Parathyroid adenoma (tissue), 2 donors: ENCODE measurements around the gene SHQ1.
"Not testable (repeated sequence)": the region's sequence is repeated elsewhere in the genome, so short reads cannot be mapped to it uniquely, and the experiment has no call there.

Source experiments
- H2AFZ ChIP-seq: fragments of 300-600 bp; sonication (generic); one replicate; pipeline ENCODE4 v1.7.0; 2017; ENCODE audit warnings: antibody characterized with exemption, mild to moderate bottlenecking
- H3K27ac ChIP-seq: fragments of 300-600 bp; sonication (generic); one replicate; pipeline ENCODE4 v1.7.0; 2017
- H3K27me3 ChIP-seq: fragments of 300-600 bp; sonication (generic); one replicate; pipeline ENCODE4 v1.7.0; 2017; ENCODE audit warnings: low read length; ENCODE audit not compliant: control insufficient read depth, insufficient read depth
- H3K36me3 ChIP-seq: fragments of 300-600 bp; sonication (generic); one replicate; pipeline ENCODE4 v1.7.0; 2017; ENCODE audit warnings: low read length; ENCODE audit not compliant: control insufficient read depth, insufficient read depth
- H3K4me1 ChIP-seq: fragments of 300-600 bp; sonication (generic); one replicate; pipeline ENCODE4 v1.7.0; 2017; ENCODE audit warnings: control low read depth
- H3K4me2 ChIP-seq: fragments of 300-600 bp; sonication (generic); one replicate; pipeline ENCODE4 v1.7.0; 2017; ENCODE audit warnings: low read length
- H3K4me3 ChIP-seq: fragments of 300-600 bp; sonication (generic); one replicate; pipeline ENCODE4 v1.7.0; 2017; ENCODE audit warnings: low read depth, low read length
- H3K79me2 ChIP-seq: fragments of 300-600 bp; sonication (generic); one replicate; pipeline ENCODE4 v1.7.0; 2017; ENCODE audit warnings: control low read depth
- H3K9ac ChIP-seq: fragments of 300-600 bp; sonication (generic); one replicate; pipeline ENCODE4 v1.7.0; 2017; ENCODE audit warnings: mild to moderate bottlenecking
- H3K9me3 ChIP-seq: fragments of 300-600 bp; sonication (generic); one replicate; pipeline ENCODE4 v1.7.0; 2017; ENCODE audit warnings: low read length; ENCODE audit not compliant: control insufficient read depth
- TF ChIP-seq, protein P1 (sequence below): fragments of 300-600 bp; sonication (generic); IDR thresholded peaks from one replicate; pipeline ENCODE4 v1.7.0; 2017; ENCODE audit warnings: antibody characterized with exemption, mild to moderate bottlenecking
- donor health status: primary hyperparathyroidism.

The SHQ1 gene

DNA sequence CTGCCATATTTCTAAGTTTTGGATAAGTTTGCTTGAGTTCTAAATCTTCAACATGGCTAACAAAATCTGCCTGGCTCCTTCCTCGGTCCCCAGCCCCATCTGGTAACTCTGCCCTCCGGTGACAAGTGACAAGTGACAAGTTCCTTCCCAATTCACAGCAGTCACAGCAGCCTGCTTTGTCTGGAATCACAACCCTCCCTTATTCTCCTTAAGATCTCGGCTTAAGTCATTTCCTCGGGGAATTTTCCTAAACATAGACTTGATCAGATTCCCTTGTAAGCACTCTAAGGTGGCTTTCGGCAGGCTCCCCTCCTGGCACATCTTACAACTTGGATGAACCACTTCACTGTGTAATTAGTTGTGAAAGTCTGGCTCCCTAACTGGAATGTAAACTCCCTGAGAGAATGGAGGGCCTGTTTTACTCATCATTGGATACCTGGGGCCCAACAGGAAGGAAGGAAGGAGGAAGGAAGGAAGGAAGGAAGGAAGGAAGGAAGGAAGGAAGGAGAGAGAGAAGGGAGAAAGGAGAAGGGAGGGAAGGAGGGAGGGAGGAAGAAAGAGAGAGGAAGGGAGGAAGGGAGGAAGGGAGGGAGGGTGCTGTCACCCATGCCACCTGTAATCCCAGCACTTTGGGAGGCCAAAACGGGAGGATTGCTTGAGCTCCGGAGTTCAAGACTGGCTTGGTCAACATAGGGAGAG is 126.4 kb downstream of the SHQ1 start:
- H3K79me2 ChIP-seq: no peaks in the 10 kb centered on the region
- no peak overlapping the region for H2AFZ ChIP-seq
- H3K4me1 ChIP-seq: no peaks in the 10 kb centered on the region
- no peak overlapping the region for H3K27ac ChIP-seq
- H3K4me2 ChIP-seq: no peak overlapping the region
- H3K4me3 ChIP-seq: no peak overlapping the region
- no peaks in the 10 kb centered on the region for H3K27me3 ChIP-seq
- H3K36me3 ChIP-seq: no peaks in the 10 kb centered on the region
- TF ChIP-seq, protein P1, sequence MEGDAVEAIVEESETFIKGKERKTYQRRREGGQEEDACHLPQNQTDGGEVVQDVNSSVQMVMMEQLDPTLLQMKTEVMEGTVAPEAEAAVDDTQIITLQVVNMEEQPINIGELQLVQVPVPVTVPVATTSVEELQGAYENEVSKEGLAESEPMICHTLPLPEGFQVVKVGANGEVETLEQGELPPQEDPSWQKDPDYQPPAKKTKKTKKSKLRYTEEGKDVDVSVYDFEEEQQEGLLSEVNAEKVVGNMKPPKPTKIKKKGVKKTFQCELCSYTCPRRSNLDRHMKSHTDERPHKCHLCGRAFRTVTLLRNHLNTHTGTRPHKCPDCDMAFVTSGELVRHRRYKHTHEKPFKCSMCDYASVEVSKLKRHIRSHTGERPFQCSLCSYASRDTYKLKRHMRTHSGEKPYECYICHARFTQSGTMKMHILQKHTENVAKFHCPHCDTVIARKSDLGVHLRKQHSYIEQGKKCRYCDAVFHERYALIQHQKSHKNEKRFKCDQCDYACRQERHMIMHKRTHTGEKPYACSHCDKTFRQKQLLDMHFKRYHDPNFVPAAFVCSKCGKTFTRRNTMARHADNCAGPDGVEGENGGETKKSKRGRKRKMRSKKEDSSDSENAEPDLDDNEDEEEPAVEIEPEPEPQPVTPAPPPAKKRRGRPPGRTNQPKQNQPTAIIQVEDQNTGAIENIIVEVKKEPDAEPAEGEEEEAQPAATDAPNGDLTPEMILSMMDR: no peak
- H3K9ac ChIP-seq: no peak overlapping the region
- no peaks in the 10 kb centered on the region for H3K9me3 ChIP-seq

DNA sequence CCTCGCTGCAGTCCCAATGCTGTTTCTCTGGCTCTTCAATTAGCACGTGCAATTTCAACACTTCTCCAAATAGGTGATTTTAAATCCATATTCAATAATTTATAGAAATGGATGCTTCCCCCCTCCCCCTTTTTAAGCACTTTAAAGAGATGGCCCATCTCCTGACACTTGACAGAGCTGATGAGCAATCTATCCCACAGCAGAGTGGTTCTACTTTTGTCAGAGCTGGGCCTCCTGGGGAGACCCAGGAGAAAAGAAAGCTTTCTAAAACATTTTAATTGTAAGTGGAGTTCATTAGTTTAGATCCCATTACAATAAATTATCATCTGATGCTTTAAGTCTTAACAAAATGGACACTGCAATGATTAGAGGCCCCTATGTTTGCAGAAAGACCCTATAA is 127.7 kb downstream of the SHQ1 start:
- no peak overlapping the region for H3K4me2 ChIP-seq
- no peaks in the 10 kb centered on the region for H3K36me3 ChIP-seq
- H3K4me1 ChIP-seq: no peaks in the 10 kb centered on the region
- H3K9me3 ChIP-seq: no peaks in the 10 kb centered on the region
- no peak overlapping the region for H3K27ac ChIP-seq
- no peak overlapping the region for H3K4me3 ChIP-seq
- H3K9ac ChIP-seq: no peak overlapping the region
- no peaks in the 10 kb centered on the region for H3K27me3 ChIP-seq
- no peaks in the 10 kb centered on the region for H3K79me2 ChIP-seq
- H2AFZ ChIP-seq: no peak overlapping the region
- TF ChIP-seq, protein P1: no peak

DNA sequence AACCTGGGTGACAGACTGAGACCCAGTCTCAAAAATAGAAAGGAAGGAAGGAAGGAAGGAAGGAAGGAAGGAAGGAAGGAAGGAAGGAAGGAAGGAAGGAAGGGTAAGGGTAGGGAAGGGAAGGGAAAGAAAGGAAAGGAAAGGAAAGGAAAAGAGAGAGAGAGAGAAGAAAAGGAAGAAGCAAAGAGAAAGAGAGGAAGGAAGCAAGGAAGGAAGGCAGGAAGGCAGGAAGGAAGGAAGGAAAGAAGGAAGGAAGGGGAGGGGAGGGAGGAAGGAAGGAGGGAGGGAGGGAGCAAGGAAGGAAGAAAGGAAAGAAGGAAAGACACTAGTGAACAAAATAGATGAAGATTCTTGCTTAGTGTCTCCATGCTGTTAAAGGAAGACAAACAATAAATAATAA is 129.1 kb downstream of the SHQ1 start:
- H3K4me2 ChIP-seq: no peak overlapping the region
- no peak overlapping the region for H3K27ac ChIP-seq
- no peaks in the 10 kb centered on the region for H3K27me3 ChIP-seq
- no peak overlapping the region for H3K9ac ChIP-seq
- no peaks in the 10 kb centered on the region for H3K9me3 ChIP-seq
- H3K79me2 ChIP-seq: no peaks in the 10 kb centered on the region
- no peaks in the 10 kb centered on the region for H3K4me1 ChIP-seq
- H3K36me3 ChIP-seq: no peaks in the 10 kb centered on the region
- H3K4me3 ChIP-seq: no peak overlapping the region
- TF ChIP-seq, protein P1: no peak
- H2AFZ ChIP-seq: no peak overlapping the region

DNA sequence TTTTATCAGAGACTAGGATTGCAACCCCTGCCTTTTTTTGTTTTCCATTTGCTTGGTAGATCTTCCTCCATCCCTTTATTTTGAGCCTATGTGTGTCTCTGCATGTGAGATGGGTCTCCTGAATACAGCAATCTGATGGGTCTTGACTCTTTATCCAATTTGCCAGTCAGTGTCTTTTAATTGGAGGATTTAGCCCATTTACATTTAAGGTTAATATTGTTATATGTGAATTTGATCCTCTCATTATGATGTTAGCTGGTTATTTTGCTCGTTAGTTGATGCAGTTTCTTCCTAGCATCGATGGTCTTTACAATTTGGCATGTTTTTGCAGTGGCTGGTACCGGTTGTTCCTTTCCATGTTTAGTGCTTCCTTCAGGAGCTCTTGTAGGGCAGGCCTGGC is 134.1 kb downstream of the SHQ1 start:
- not testable (repeated sequence) for H3K4me3 ChIP-seq, H2AFZ ChIP-seq, H3K4me2 ChIP-seq, H3K9ac ChIP-seq, H3K4me1 ChIP-seq, H3K79me2 ChIP-seq, H3K27ac ChIP-seq, H3K36me3 ChIP-seq, H3K9me3 ChIP-seq, H3K27me3 ChIP-seq

DNA sequence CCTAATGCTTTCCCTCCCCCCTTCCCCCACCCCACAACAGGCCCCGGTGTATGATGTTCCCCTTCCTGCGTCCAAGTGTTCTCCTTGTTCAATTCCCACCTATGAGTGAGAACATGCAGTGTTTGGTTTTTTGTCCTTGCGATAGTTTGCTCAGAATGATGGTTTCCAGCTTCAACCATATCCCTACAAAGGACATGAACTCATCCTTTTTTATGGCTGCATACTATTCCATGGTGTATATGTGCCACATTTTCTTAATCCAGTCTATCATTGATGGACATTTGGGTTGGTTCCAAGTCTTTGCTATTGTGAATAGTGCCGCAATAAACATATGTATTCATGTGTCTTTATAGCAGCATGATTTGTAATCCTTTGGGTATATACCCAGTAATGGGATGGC is 137.8 kb downstream of the SHQ1 start:
- not testable (repeated sequence) for H3K4me1 ChIP-seq, H3K27ac ChIP-seq, H3K27me3 ChIP-seq, H3K36me3 ChIP-seq, H3K4me2 ChIP-seq, H3K9ac ChIP-seq, H3K9me3 ChIP-seq, H2AFZ ChIP-seq, H3K4me3 ChIP-seq, H3K79me2 ChIP-seq

DNA sequence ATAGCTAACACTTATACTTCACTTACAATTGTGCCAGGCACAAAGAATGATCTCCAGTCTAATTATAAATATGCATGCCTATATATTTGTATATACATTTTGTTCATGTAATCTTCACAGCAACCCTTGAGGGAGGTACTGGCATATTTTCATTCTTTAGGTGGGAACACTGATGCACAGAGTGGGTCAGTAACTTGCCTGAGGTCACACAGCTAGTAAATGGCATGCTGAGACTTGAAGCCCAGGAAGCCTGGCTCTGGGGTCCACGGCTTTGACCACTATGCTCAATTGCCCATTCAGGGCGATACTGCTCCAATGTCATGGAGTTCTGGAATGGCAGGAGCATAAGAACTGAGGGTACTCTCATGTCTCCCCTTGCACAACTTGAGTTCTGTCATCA is 139.8 kb downstream of the SHQ1 start:
- Histone ChIP-seq H3K27ac (no peak overlapping the region), H3K9ac (no peak overlapping the region), H3K36me3 (no peaks in the 10 kb centered on the region), H3K27me3 (no peaks in the 10 kb centered on the region), H3K9me3 (no peaks in the 10 kb centered on the region), H3K4me3 (no peak overlapping the region), H3K4me1 (no peaks in the 10 kb centered on the region), H3K4me2 (no peak overlapping the region), H2AFZ (no peak overlapping the region), H3K79me2 (no peaks in the 10 kb centered on the region)
- TF ChIP-seq, protein P1: no peak
